CD4-positive, CD25-positive, alpha-beta regulatory T cell (primary cell): ENCODE results near the gene PNKD. TPM values are rescaled to one million over a fixed set of nuclear protein-coding genes. Genes with fewer than 3 reads are reported as not detected.
"Not testable (repeated sequence)": the region's sequence is repeated elsewhere in the genome, so short reads cannot be mapped to it uniquely, and the experiment has no call there.

Source experiments
- ATAC-seq, 2 donors: fragments of 150-1000 bp; cut with Tn5 transposase; one replicate each; pipeline ENCODE4 v1.10.0; 2021; ENCODE audit warnings: low read depth in 2 of 2, moderate number of reproducible peaks in 2 of 2, moderate library complexity in 1 of 2
- DNase-seq, 3 donors: peaks; one replicate each; pipeline versions ENCODE4 v3.0.0 to v3.0.0-alpha.2; 2012 to 2022; ENCODE audit warnings: mixed read lengths in 1 of 3
- H3K27ac ChIP-seq: one replicate; pipeline ENCODE4 v1.7.0; 2013; ENCODE audit warnings: mild to moderate bottlenecking, low read length; ENCODE audit not compliant: insufficient read depth, poor library complexity, severe bottlenecking
- H3K27me3 ChIP-seq: one replicate; pipeline ENCODE4 v1.7.0; 2013; ENCODE audit warnings: low read length; ENCODE audit not compliant: control insufficient read depth, insufficient read depth
- H3K36me3 ChIP-seq: one replicate; pipeline ENCODE4 v1.7.0; 2013; ENCODE audit warnings: mild to moderate bottlenecking, low read length, moderate library complexity; ENCODE audit not compliant: control insufficient read depth, insufficient read depth
- H3K4me1 ChIP-seq: 2 replicates; pipeline ENCODE4 v1.7.0; 2013; ENCODE audit warnings: mild to moderate bottlenecking, low read length; ENCODE audit not compliant: insufficient read depth, control insufficient read depth, poor library complexity, severe bottlenecking
- H3K4me3 ChIP-seq: one replicate; pipeline ENCODE4 v1.7.0; 2013; ENCODE audit warnings: low read depth, mild to moderate bottlenecking, low read length, moderate library complexity
- H3K9me3 ChIP-seq, 2 experiments: 1 replicate in 1 of 2; 2 replicates in 1 of 2; pipeline ENCODE4 v1.7.0; 2013; ENCODE audit warnings: low read length in 2 of 2, mild to moderate bottlenecking in 1 of 2, moderate library complexity in 1 of 2; ENCODE audit not compliant: control insufficient read depth in 2 of 2
- H3K27ac Mint-ChIP-seq, 3 donors: one replicate each; pipeline ENCODE4 v1.8.0; 2020 to 2022; ENCODE audit warnings: mild to moderate bottlenecking in 3 of 3, mixed read lengths in 3 of 3, moderate library complexity in 2 of 3
- H3K27me3 Mint-ChIP-seq: one replicate; pipeline ENCODE4 v1.8.0; 2022; ENCODE audit warnings: mild to moderate bottlenecking, mixed read lengths
- H3K36me3 Mint-ChIP-seq: one replicate; pipeline ENCODE4 v1.8.0; 2020; ENCODE audit warnings: mixed read lengths
- H3K4me1 Mint-ChIP-seq, 4 donors: one replicate each; pipeline ENCODE4 v1.8.0; 2020 to 2022; ENCODE audit warnings: mixed read lengths in 4 of 4, mild to moderate bottlenecking in 1 of 4
- H3K4me3 Mint-ChIP-seq, 4 donors: one replicate each; pipeline ENCODE4 v1.8.0; 2020 to 2022; ENCODE audit warnings: mild to moderate bottlenecking in 4 of 4, mixed read lengths in 4 of 4, moderate library complexity in 3 of 4
- H3K9me3 Mint-ChIP-seq, 7 donors: one replicate each; pipeline ENCODE4 v1.8.0; 2020 to 2022; ENCODE audit warnings: mixed read lengths in 7 of 7, mild to moderate bottlenecking in 3 of 7, moderate library complexity in 2 of 7
- polyA plus RNA-seq, 4 donors: library from polyadenylated mRNA; unstranded; fragments of 300-500 nt; fragmentation: Illumina TruSeq; gene quantifications; one replicate each; pipeline ENCODE4 v1.2.3, GENCODE V29; 2021
- total RNA-seq: library from RNA; stranded (reverse); gene quantifications from one replicate; pipeline ENCODE4 v1.2.3, GENCODE V29; 2022

Gene PNKD
- total and polyA plus RNA-seq, 5 donors from 2014 or later: 21.9 to 107 (median 98.0) TPM

- no peaks in the 10 kb centered on the region for H3K36me3 ChIP-seq
- peak overlapping the region in 2 of 3 donors; percentile 17 to 72 for H3K27ac Mint-ChIP-seq
- no peaks in the 10 kb centered on the region for H3K9me3 Mint-ChIP-seq
- no peak overlapping the region for H3K27ac ChIP-seq
- H3K27me3 ChIP-seq: no peaks in the 10 kb centered on the region
- H3K4me1 Mint-ChIP-seq: peaks cover 5 to 7% (median 6%) of the 10 kb centered on the region in 4 donors
- no peak for DNase-seq
- no peaks in the 10 kb centered on the region for H3K36me3 Mint-ChIP-seq
- ATAC-seq: no peak
- peaks cover 3% of the 10 kb centered on the region for H3K4me1 ChIP-seq
- no peaks in the 10 kb centered on the region for H3K9me3 ChIP-seq
- H3K4me3 Mint-ChIP-seq: no peak overlapping the region
- no peak overlapping the region for H3K4me3 ChIP-seq
- peaks cover under 1% of the 10 kb centered on the region for H3K27me3 Mint-ChIP-seq
Measured at GRCh38 chr2:218310853-218311540, 40.7 kb downstream of the PNKD start.

DNA sequence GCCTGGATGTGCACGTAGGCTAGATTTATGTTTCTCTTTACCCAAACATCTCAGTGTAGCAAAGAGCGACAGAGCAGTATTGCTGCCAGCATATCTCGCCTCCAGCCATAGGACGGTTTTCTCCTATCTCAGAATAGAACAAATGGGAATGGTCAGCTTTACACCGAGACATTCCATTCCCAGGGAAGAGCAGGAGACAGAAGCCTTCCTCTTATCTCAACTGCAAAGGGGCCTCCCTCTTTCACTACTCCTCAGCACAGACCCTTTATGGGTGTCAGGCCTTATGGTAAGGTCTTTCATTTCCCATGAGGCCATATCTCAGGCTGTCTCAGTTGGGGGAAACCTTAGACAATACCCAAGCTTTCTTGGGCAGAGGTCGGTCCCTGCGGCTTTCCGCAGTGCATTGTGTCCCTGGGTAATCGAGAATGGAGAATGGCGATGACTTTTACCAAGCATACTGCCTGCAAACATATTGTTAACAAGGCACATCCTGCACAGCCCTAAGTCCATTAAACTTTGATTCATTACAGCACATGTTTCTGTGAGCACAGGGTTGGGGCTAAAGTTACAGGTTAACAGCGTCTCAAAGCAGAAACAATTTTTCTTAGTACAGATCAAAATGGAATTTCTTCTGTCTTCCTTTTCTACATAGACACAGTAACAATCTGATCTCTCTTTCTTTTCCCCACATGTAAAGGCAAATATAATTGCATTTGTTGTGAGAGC, 41.4 kb downstream of the PNKD start:
- peaks cover 10% of the 10 kb centered on the region for H3K4me1 ChIP-seq
- H3K27ac ChIP-seq, H3K27me3 Mint-ChIP-seq, H3K36me3 Mint-ChIP-seq, DNase-seq, H3K9me3 ChIP-seq, H3K9me3 Mint-ChIP-seq, H3K36me3 ChIP-seq, H3K27me3 ChIP-seq, H3K4me3 Mint-ChIP-seq, ATAC-seq, H3K4me3 ChIP-seq: not testable (repeated sequence)
- Mint-ChIP-seq H3K27ac (peak overlapping the region in 2 of 3 donors; percentile 17 to 72), H3K4me1 (peaks cover 6 to 13% (median 11%) of the 10 kb centered on the region in 4 donors)

DNA sequence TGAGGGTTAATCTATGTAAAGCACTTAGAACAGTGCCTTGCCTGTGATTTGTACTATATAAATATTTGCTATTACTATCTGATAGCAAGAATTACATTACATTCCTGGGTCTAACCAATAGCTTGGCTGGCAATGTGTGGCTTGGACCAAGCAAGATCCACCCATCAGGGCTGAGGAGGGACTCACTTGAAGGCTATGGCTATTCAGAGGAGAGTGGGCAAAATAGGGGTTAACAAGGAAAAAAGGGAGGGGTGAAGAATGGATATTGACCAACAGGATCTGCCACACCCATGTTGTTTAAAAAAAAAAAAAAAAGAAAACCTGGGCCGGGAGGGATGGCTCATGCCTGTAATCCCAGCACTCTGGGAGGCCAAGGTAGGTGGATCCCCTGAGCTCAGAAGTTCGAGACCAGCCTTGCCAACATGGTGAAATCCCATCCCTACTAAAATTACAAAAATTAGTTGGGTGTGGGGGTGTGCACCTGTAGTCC, 42.0 kb downstream of the PNKD start:
- Mint-ChIP-seq H3K27me3 (no peaks in the 10 kb centered on the region), H3K4me3 (no peak overlapping the region), H3K4me1 (peaks cover 6 to 19% (median 17%) of the 10 kb centered on the region in 4 donors), H3K27ac (peak overlapping the region in 1 of 3 donors; percentile 72), H3K36me3 (peaks cover 3% of the 10 kb centered on the region), H3K9me3 (peaks cover 0 to 2% (median 0%) of the 10 kb centered on the region in 7 donors)
- no peaks in the 10 kb centered on the region for H3K36me3 ChIP-seq
- H3K4me3 ChIP-seq: no peak overlapping the region
- no peaks in the 10 kb centered on the region for H3K9me3 ChIP-seq
- ATAC-seq: no peak
- peaks cover 16% of the 10 kb centered on the region for H3K4me1 ChIP-seq
- no peak for DNase-seq
- H3K27me3 ChIP-seq: no peaks in the 10 kb centered on the region
- H3K27ac ChIP-seq: no peak overlapping the region

GRCh38 chr2:218313356-218313755, 43.0 kb downstream of the PNKD start:
- no peak overlapping the region for H3K27ac Mint-ChIP-seq
- H3K36me3 Mint-ChIP-seq: peaks cover 7% of the 10 kb centered on the region
- no peaks in the 10 kb centered on the region for H3K9me3 ChIP-seq

DNA sequence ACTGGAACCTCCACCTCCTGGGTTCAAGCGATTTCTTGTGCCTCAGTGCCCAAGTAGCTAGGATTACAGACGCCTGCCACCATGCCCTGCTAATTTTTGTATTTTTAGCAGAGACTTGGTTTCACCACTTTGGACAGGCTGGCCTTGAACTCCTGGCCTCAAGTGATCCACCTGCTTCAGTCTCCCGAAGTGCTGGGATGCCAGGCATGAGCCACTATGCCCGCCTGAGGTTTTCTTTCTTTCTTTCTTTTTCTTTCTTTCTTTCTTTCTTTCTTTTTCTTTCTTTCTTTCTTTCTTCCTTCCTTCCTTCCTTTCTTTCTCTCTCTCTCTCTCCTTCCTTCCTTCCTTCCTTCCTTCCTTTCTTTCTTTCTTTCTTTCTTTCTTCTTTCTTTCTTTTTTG, 44.4 kb downstream of the PNKD start:
- not testable (repeated sequence) for H3K9me3 ChIP-seq, H3K9me3 Mint-ChIP-seq, H3K4me3 Mint-ChIP-seq, H3K27me3 Mint-ChIP-seq, H3K27me3 ChIP-seq, H3K4me3 ChIP-seq, H3K27ac ChIP-seq, ATAC-seq, DNase-seq, H3K36me3 ChIP-seq
- H3K4me1 ChIP-seq: peaks cover 21% of the 10 kb centered on the region
- Mint-ChIP-seq H3K27ac (peak overlapping the region in 2 of 3 donors; percentile 20 to 100), H3K36me3 (peaks cover 13% of the 10 kb centered on the region), H3K4me1 (peaks cover 6 to 36% (median 26%) of the 10 kb centered on the region in 4 donors)

More at GRCh38 chr2:218313356-218313755, 43.0 kb downstream of the PNKD start:
- H3K27ac ChIP-seq: no peak overlapping the region
- ATAC-seq: no peak
- H3K4me3 Mint-ChIP-seq: no peak overlapping the region
- H3K4me1 ChIP-seq: peaks cover 21% of the 10 kb centered on the region
- H3K36me3 ChIP-seq: no peaks in the 10 kb centered on the region
- no peak for DNase-seq
- H3K4me3 ChIP-seq: no peak overlapping the region
- H3K9me3 Mint-ChIP-seq: peaks cover 0 to 2% (median 0%) of the 10 kb centered on the region in 7 donors
- no peaks in the 10 kb centered on the region for H3K27me3 Mint-ChIP-seq
- H3K4me1 Mint-ChIP-seq: peaks cover 6 to 29% (median 24%) of the 10 kb centered on the region in 4 donors
- H3K27me3 ChIP-seq: no peaks in the 10 kb centered on the region

DNA sequence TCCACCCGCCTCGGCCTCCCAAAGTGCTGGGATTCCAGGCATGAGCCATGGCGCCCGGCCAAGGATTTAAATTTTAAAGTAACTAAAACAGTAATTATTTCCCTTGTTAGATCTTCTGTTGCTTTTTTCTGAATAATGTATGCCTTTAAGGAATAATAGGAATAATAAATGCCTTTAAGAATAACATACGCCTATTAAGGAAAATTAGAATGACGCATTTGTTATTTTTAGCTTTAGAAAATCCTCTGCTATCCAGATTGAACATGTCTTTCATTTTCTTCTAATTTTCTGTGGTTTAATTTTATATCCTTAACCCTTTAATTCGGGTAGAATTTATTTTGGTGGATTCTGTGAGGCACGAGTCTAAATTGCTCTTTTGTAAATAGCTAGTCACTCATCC, 45.1 kb downstream of the PNKD start:
- Mint-ChIP-seq H3K4me3 (peak overlapping the region in 2 of 4 donors; percentile 44 to 68), H3K36me3 (peaks cover 16% of the 10 kb centered on the region), H3K27me3 (no peaks in the 10 kb centered on the region), H3K4me1 (peaks cover 6 to 41% (median 28%) of the 10 kb centered on the region in 4 donors), H3K27ac (peak overlapping the region in 2 of 3 donors; percentile 99 to 100), H3K9me3 (peaks cover 0 to 2% (median 0%) of the 10 kb centered on the region in 7 donors)
- Histone ChIP-seq H3K4me3 (no peak overlapping the region), H3K27me3 (no peaks in the 10 kb centered on the region), H3K4me1 (peaks cover 21% of the 10 kb centered on the region), H3K36me3 (no peaks in the 10 kb centered on the region), H3K27ac (no peak overlapping the region), H3K9me3 (no peaks in the 10 kb centered on the region)
- DNase-seq: no peak
- no peak for ATAC-seq

- no peaks in the 10 kb centered on the region for H3K27me3 ChIP-seq
- no peaks in the 10 kb centered on the region for H3K36me3 ChIP-seq
- Mint-ChIP-seq H3K9me3 (peaks cover 0 to 2% (median 0%) of the 10 kb centered on the region in 7 donors), H3K4me1 (peaks cover 6 to 57% (median 33%) of the 10 kb centered on the region in 4 donors), H3K4me3 (peak overlapping the region in 3 of 4 donors; percentile 31 to 90 (median 45)), H3K27me3 (no peaks in the 10 kb centered on the region), H3K27ac (peak overlapping the region; percentile 3 to 100 (median 99)), H3K36me3 (peaks cover 16% of the 10 kb centered on the region)
- ATAC-seq: no peak
- no peaks in the 10 kb centered on the region for H3K9me3 ChIP-seq
- DNase-seq: no peak
- peak overlapping the region; percentile 60 for H3K4me3 ChIP-seq
- H3K27ac ChIP-seq: no peak overlapping the region
- H3K4me1 ChIP-seq: peaks cover 21% of the 10 kb centered on the region
Measured at GRCh38 chr2:218317303-218317630, 46.9 kb downstream of the PNKD start.
